K562 (cell line): ENCODE measurements around the gene RMC1. TPM values are rescaled to one million over a fixed set of nuclear protein-coding genes. Genes with fewer than 3 reads are reported as not detected.

Experiments
- CEBPZ ChIP-seq: fragments of 150-350 bp; IDR thresholded peaks from 2 replicates; pipeline ENCODE4 v1.6.1; 2014; ENCODE audit warnings: low read depth, mild to moderate bottlenecking, low read length, borderline replicate concordance
- CGGBP1 ChIP-seq: fragments of 250-450 bp; sonication (Bioruptor Pico); IDR thresholded peaks from 2 replicates; pipeline ENCODE4 v1.9.0; 2021; ENCODE audit warnings: mild to moderate bottlenecking
- NCOA1 ChIP-seq: fragments of 450-650 bp; IDR thresholded peaks from 2 replicates; pipeline ENCODE4 v1.6.1; 2016; ENCODE audit warnings: low read depth
- NCOA2 ChIP-seq, 2 experiments: fragments of 450-650 bp; IDR thresholded peaks; 2 replicates each; pipeline ENCODE4 v1.6.1; 2018; ENCODE audit warnings: mild to moderate bottlenecking in 2 of 2, moderate library complexity in 1 of 2; ENCODE audit not compliant: partially characterized antibody in 2 of 2
- NFATC3 ChIP-seq: fragments of 450-650 bp; IDR thresholded peaks from 2 replicates; pipeline ENCODE4 v1.6.1; 2017; ENCODE audit warnings: mild to moderate bottlenecking
- PHB2 ChIP-seq: fragments of 450-650 bp; IDR thresholded peaks from 2 replicates; pipeline ENCODE4 v1.6.1; 2017; ENCODE audit warnings: low read depth
- PTBP1 ChIP-seq: fragments of 200-400 bp; formaldehyde crosslinking; IDR thresholded peaks from 2 replicates; pipeline ENCODE4 v1.6.1; 2017; ENCODE audit warnings: low read depth, low read length
- RAD51 ChIP-seq: fragments of 450-650 bp; IDR thresholded peaks from 2 replicates; pipeline ENCODE4 v1.7.1; 2016; ENCODE audit warnings: low read depth, mild to moderate bottlenecking, borderline replicate concordance
- RBM25 ChIP-seq: fragments of 200-400 bp; formaldehyde crosslinking; IDR thresholded peaks from 2 replicates; pipeline ENCODE4 v1.6.1; 2018; ENCODE audit warnings: low read length, low read depth, moderate library complexity; ENCODE audit not compliant: severe bottlenecking
- SNIP1 ChIP-seq: fragments of 450-650 bp; IDR thresholded peaks from 2 replicates; pipeline ENCODE4 v1.7.1; 2017; ENCODE audit warnings: low read depth, mild to moderate bottlenecking
- SRSF7 ChIP-seq: fragments of 200-400 bp; formaldehyde crosslinking; optimal IDR thresholded peaks from 2 replicates; pipeline ENCODE3; 2017; ENCODE audit warnings: mild to moderate bottlenecking, low read depth, low read length
- TCFL5 ChIP-seq: fragments of 250-450 bp; sonication (Bioruptor Pico); conservative IDR thresholded peaks from 2 replicates; pipeline ENCODE4 v1.6.1; 2021; ENCODE audit warnings: mild to moderate bottlenecking, moderate library complexity, matching md5 sums
- TOE1 ChIP-seq, 2 experiments: fragments of 450-650 bp in 1 of 2; sonication (generic) in 1 of 2; formaldehyde crosslinking in 1 of 2; IDR thresholded peaks; 2 replicates each; pipeline versions ENCODE4 v1.7.1 to v1.8.0; 2016 to 2022; ENCODE audit warnings: borderline replicate concordance in 2 of 2, mild to moderate bottlenecking in 2 of 2, antibody characterized with exemption in 1 of 2, inconsistent platforms in 1 of 2, low read depth in 1 of 2, missing genetic modification reagents in 1 of 2, moderate library complexity in 1 of 2
- XRCC4 ChIP-seq: IDR thresholded peaks from one replicate; pipeline ENCODE4 v1.6.1; 2011; ENCODE audit not compliant: insufficient read depth, insufficient read length; ENCODE audit errors: extremely low read depth
- ZNF134 ChIP-seq: fragments of 250-450 bp; sonication (Bioruptor Pico); conservative IDR thresholded peaks from 2 replicates; pipeline ENCODE4 v1.4.0; 2020
- ZNF584 ChIP-seq: fragments of 200-800 bp; sonication (Bioruptor generic); IDR thresholded peaks from 2 replicates; pipeline ENCODE4 v1.6.1; 2016; ENCODE audit warnings: low read depth, mild to moderate bottlenecking, missing genetic modification characterization, missing compliant biosample characterization
- polyA plus RNA-seq, 8 experiments: library from polyadenylated mRNA; depleted of rRNA in 4 of 8; stranded (reverse) in 5 of 8; unstranded in 3 of 8; fragments of >200 nt; fragmentation: Nextera tagmentation in 2 of 8; fragmentation: Illumina TruSeq in 1 of 8; extraction: Ambion mirVana in 2 of 8; extraction: Trizol in 1 of 8; gene quantifications; 2 replicates each; pipeline versions ENCODE4 v1.2.1 to v1.2.3, GENCODE V29; 2011 to 2014; ENCODE audit warnings: inconsistent platforms in 1 of 8, missing spikeins in 1 of 8
- total RNA-seq, 7 experiments: library from RNA; depleted of rRNA in 6 of 7; stranded (reverse); fragments of >200 nt in 6 of 7; fragmentation: Illumina TruSeq in 2 of 7; extraction: Trizol in 2 of 7; gene quantifications; 2 replicates each; pipeline versions ENCODE4 v1.2.1 to v1.2.3, GENCODE V29; 2011 to 2021; ENCODE audit warnings: low replicate concordance in 1 of 7
- TF ChIP-seq, protein P1 (sequence below): fragments of 250-450 bp; sonication (Bioruptor Pico); IDR thresholded peaks from 2 replicates; pipeline ENCODE4 v1.4.0; 2020; ENCODE audit warnings: mild to moderate bottlenecking, moderate library complexity, borderline replicate concordance
- TF ChIP-seq, protein P2 (sequence below): sonication (generic); formaldehyde crosslinking; IDR thresholded peaks from 2 replicates; pipeline ENCODE4 v1.8.1; 2022; ENCODE audit warnings: missing genetic modification reagents

Gene RMC1
- total and polyA plus RNA-seq, 9 of the 15 experiments (the other 6 are each of a cell fraction or from before 2014, with no cell fraction given): 7.5 to 42.4 (median 35.5) TPM

DNA sequence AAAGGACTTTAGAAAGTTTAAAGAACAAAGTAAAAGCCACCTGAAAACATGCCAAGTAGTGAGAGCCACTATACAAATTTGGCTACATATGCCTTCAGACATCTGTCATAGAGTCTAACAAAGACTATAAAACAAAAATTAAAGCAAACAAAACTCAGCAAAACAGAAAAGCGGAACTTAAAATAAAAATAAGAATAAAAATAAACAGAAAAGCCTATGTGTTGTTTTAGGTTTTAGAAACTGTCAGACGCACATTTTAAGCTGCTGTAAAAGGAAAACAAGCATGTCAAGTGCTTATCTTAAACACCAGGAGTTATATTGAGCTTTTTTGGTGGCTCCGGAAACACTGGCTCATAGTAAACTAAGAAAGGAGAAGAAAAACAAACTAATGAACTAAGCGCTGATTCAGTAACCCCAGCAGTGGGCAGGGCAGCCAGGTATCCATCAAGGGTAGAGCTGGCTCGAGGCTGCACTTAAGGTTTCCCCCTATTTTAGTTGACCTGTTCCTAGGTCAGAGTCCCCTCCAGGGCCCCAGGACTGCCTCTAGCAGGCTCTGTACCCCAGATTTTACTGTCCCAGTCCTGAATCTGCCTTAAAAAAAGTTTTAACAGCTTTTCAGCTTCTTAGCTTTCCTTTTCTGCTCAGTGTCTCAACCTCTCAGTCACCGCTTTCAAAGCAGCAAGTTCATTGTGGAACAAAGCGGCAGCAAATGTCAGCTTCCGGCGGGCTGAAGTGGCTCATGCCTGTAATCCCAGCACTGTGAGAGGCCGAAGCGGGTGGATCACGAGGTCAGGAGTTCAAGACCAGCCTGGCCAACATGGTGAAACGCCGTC, 15.4 kb upstream of the RMC1 start (continued):
- peak; percentile 41; the same call in 1 of the 2 replicates for TF ChIP-seq ZNF584
- no peak for TF ChIP-seq XRCC4
- TF ChIP-seq NFATC3: peak; percentile 92
- no peak for TF ChIP-seq CGGBP1 (CRISPR knock-in tag)
- TF ChIP-seq RBM25: no peak
- TF ChIP-seq TCFL5 (CRISPR knock-in tag): no peak
- no peak for TF ChIP-seq SNIP1
- TF ChIP-seq, protein P1, sequence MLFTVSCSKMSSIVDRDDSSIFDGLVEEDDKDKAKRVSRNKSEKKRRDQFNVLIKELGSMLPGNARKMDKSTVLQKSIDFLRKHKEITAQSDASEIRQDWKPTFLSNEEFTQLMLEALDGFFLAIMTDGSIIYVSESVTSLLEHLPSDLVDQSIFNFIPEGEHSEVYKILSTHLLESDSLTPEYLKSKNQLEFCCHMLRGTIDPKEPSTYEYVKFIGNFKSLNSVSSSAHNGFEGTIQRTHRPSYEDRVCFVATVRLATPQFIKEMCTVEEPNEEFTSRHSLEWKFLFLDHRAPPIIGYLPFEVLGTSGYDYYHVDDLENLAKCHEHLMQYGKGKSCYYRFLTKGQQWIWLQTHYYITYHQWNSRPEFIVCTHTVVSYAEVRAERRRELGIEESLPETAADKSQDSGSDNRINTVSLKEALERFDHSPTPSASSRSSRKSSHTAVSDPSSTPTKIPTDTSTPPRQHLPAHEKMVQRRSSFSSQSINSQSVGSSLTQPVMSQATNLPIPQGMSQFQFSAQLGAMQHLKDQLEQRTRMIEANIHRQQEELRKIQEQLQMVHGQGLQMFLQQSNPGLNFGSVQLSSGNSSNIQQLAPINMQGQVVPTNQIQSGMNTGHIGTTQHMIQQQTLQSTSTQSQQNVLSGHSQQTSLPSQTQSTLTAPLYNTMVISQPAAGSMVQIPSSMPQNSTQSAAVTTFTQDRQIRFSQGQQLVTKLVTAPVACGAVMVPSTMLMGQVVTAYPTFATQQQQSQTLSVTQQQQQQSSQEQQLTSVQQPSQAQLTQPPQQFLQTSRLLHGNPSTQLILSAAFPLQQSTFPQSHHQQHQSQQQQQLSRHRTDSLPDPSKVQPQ (CRISPR knock-in tag): no peak
- TF ChIP-seq TOE1 (IDR thresholded peaks at IDR 0.05; ENCODE audit: borderline replicate concordance): 0 out of 2 replicates have a peak, but pooled peaks have one; percentile 31
- no peak for TF ChIP-seq TOE1 (CRISPR knock-in tag; IDR thresholded peaks at IDR 0.05; ENCODE audit: borderline replicate concordance, low read depth)
- no peak for TF ChIP-seq CEBPZ
- no peak for TF ChIP-seq PHB2
- no peak for TF ChIP-seq SRSF7
- TF ChIP-seq RAD51: no peak
- TF ChIP-seq, protein P2, sequence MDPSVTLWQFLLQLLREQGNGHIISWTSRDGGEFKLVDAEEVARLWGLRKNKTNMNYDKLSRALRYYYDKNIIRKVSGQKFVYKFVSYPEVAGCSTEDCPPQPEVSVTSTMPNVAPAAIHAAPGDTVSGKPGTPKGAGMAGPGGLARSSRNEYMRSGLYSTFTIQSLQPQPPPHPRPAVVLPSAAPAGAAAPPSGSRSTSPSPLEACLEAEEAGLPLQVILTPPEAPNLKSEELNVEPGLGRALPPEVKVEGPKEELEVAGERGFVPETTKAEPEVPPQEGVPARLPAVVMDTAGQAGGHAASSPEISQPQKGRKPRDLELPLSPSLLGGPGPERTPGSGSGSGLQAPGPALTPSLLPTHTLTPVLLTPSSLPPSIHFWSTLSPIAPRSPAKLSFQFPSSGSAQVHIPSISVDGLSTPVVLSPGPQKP (CRISPR knock-in tag): no peak
- TF ChIP-seq PTBP1: no peak
- TF ChIP-seq ZNF134: no peak
- TF ChIP-seq NCOA2 (IDR thresholded peaks at IDR 0.05; ENCODE audit: partially characterized antibody in 2 of 2): no peak
- peak; percentile 71; the same call in 1 of the 2 replicates for TF ChIP-seq NCOA1
